Keratinocyte (primary cell): ENCODE measurements around the gene CNN2. TPM values are rescaled to one million over a fixed set of nuclear protein-coding genes. Genes with fewer than 3 reads are reported as not detected.
A peak's percentile ranks its signal among the peaks of the same experiment; 100 is the strongest.

Source experiments
- DNase-seq: peaks from one replicate; pipeline ENCODE4 v3.0.0-alpha.2; 2011; ENCODE audit warnings: low read depth, missing footprints, low spot score
- FAIRE-seq: peaks from 2 replicates; lab custom pipeline; 2011; peaks lifted over from hg19 to GRCh38; lab: Jason Lieb, UNC
- H2AFZ ChIP-seq: 2 replicates; pipeline ENCODE4 v1.6.0; 2012; ENCODE audit warnings: low read length, control low read depth, inconsistent platforms; ENCODE audit not compliant: control insufficient read depth
- H3K27ac ChIP-seq: 2 replicates; pipeline ENCODE4 v1.5.1; 2011; ENCODE audit warnings: low read length; ENCODE audit not compliant: control insufficient read depth, insufficient read depth
- H3K27me3 ChIP-seq: 3 replicates; pipeline ENCODE4 v1.6.0; 2011; ENCODE audit warnings: low read length; ENCODE audit not compliant: control insufficient read depth, insufficient read depth; ENCODE audit errors: extremely low read depth
- H3K36me3 ChIP-seq, 2 experiments: 2 replicates in 1 of 2; 3 replicates in 1 of 2; pipeline ENCODE4 v1.5.1; 2011; ENCODE audit warnings: low read length in 2 of 2, mild to moderate bottlenecking in 1 of 2; ENCODE audit not compliant: control insufficient read depth in 2 of 2, insufficient read depth in 2 of 2; ENCODE audit errors: extremely low read depth in 1 of 2
- H3K4me1 ChIP-seq: 3 replicates; pipeline ENCODE4 v1.5.1; 2011; ENCODE audit warnings: low read length; ENCODE audit not compliant: control insufficient read depth, insufficient read depth; ENCODE audit errors: extremely low read depth
- H3K4me2 ChIP-seq: 3 replicates; pipeline ENCODE4 v1.6.0; 2011; ENCODE audit warnings: low read depth, low read length; ENCODE audit not compliant: control insufficient read depth, insufficient read depth; ENCODE audit errors: extremely low read depth
- H3K4me3 ChIP-seq, 3 experiments: fragments of 200-600 bp in 1 of 3; sonication (generic) in 1 of 3; 2 replicates in 2 of 3; 3 replicates in 1 of 3; pipeline ENCODE4 v1.5.1; 2011 to 2016; ENCODE audit warnings: low read length in 3 of 3, mild to moderate bottlenecking in 3 of 3, control low read depth in 2 of 3, inconsistent platforms in 1 of 3, low read depth in 1 of 3, mixed read lengths in 1 of 3, mixed run types in 1 of 3, moderate library complexity in 1 of 3; ENCODE audit not compliant: control insufficient read depth in 2 of 3, insufficient read depth in 2 of 3; ENCODE audit errors: extremely low read depth in 1 of 3
- H3K79me2 ChIP-seq: 2 replicates; pipeline ENCODE4 v1.6.0; 2012; ENCODE audit warnings: low read length; ENCODE audit not compliant: control insufficient read depth, insufficient read depth
- H3K9ac ChIP-seq: 3 replicates; pipeline ENCODE4 v1.6.0; 2011; ENCODE audit warnings: low read length; ENCODE audit not compliant: control insufficient read depth, insufficient read depth; ENCODE audit errors: extremely low read depth
- H3K9me1 ChIP-seq: 3 replicates; pipeline ENCODE4 v1.6.0; 2011; ENCODE audit warnings: low read length; ENCODE audit not compliant: control insufficient read depth, insufficient read depth; ENCODE audit errors: extremely low read depth
- H3K9me3 ChIP-seq: 2 replicates; pipeline ENCODE4 v1.5.1; 2012; ENCODE audit warnings: low read depth, low read length; ENCODE audit not compliant: control insufficient read depth
- H4K20me1 ChIP-seq: 3 replicates; pipeline ENCODE4 v1.6.0; 2011; ENCODE audit warnings: low read length; ENCODE audit not compliant: control insufficient read depth, insufficient read depth; ENCODE audit errors: extremely low read depth
- CTCF ChIP-seq, 3 experiments: IDR thresholded peaks in 1 of 3; conservative IDR thresholded peaks in 1 of 3; optimal IDR thresholded peaks in 1 of 3; 2 replicates in 2 of 3; 3 replicates in 1 of 3; pipeline versions ENCODE3 to v1.5.1; 2011; ENCODE audit warnings: low read length in 3 of 3, mild to moderate bottlenecking in 3 of 3, moderate library complexity in 2 of 3, control low read depth in 1 of 3, inconsistent platforms in 1 of 3; ENCODE audit not compliant: insufficient read depth in 2 of 3; ENCODE audit errors: extremely low read depth in 1 of 3
- EZH2 ChIP-seq: IDR thresholded peaks from one replicate; pipeline ENCODE4 v1.6.1; 2012; ENCODE audit warnings: inconsistent platforms, mild to moderate bottlenecking, low read length, moderate library complexity
- dilution Hi-C: fragments of 300-500 bp; cut with MboI; formaldehyde crosslinking; loops from one replicate; pipeline ENCODE4 v1.7.0; 2020; ENCODE audit warnings: low sequenced_read_pairs; ENCODE audit not compliant: extremely low pct_ligation_motif_present
- polyA plus RNA-seq, 5 experiments: library from polyadenylated mRNA; depleted of rRNA in 3 of 5; stranded (reverse) in 3 of 5; stranded (forward) in 1 of 5; unstranded in 1 of 5; fragments of >200 nt; gene quantifications; 1 replicate in 1 of 5; 2 replicates in 3 of 5; 3 replicates in 1 of 5; pipeline versions ENCODE4 v1.2.1 to v1.2.3, GENCODE V29; 2011 to 2012; ENCODE audit warnings: missing spikeins in 2 of 5, low read depth in 1 of 5, low replicate concordance in 1 of 5

The CNN2 gene
- polyA plus RNA-seq, 1 donor (not counting 4 experiments of a cell fraction or from before 2014, with no cell fraction given) = 136 TPM

GRCh38 chr19:1080360-1081161 is 54.2 kb downstream of the CNN2 start:
- Histone ChIP-seq H3K79me2 (no peaks in the 10 kb centered on the region), H3K36me3 (no peaks in the 10 kb centered on the region), H3K27ac (no peak overlapping the region), H3K4me1 (peaks cover 10% of the 10 kb centered on the region), H4K20me1 (no peaks in the 10 kb centered on the region), H2AFZ (no peak overlapping the region), H3K4me2 (no peak overlapping the region), H3K9me3 (no peaks in the 10 kb centered on the region), H3K9ac (no peak overlapping the region), H3K4me3 (no peak overlapping the region), H3K9me1 (no peaks in the 10 kb centered on the region), H3K27me3 (no peaks in the 10 kb centered on the region)
- TF ChIP-seq CTCF (optimal IDR thresholded peaks at IDR 0.05 in 1 of 3, IDR thresholded peaks at IDR 0.05 in 1 of 3, conservative IDR thresholded peaks at IDR 0.05 in 1 of 3; ENCODE audit: extremely low read depth in 1 of 3, insufficient read depth in 2 of 3, low read length in 3 of 3) = no peak
- no peak for TF ChIP-seq EZH2
- dilution Hi-C loops = no loop called here
- DNase-seq = no peak
- no peak for FAIRE-seq

GRCh38 chr19:1081301-1082164 is 55.1 kb downstream of the CNN2 start:
- FAIRE-seq (no peak), DNase-seq (no peak)
- Histone ChIP-seq H3K4me2 (peak overlapping the region; percentile 69), H3K9me1 (no peaks in the 10 kb centered on the region), H3K79me2 (no peaks in the 10 kb centered on the region), H3K4me3 (no peak overlapping the region), H2AFZ (peak overlapping the region; percentile 63), H3K9ac (peak overlapping the region; percentile 50), H3K4me1 (peaks cover 7% of the 10 kb centered on the region), H4K20me1 (no peaks in the 10 kb centered on the region), H3K27ac (peak overlapping the region; percentile 4), H3K9me3 (no peaks in the 10 kb centered on the region), H3K36me3 (peaks cover 3 to 7% of the 10 kb centered on the region in 2 experiments), H3K27me3 (no peaks in the 10 kb centered on the region)
- dilution Hi-C loops = no loop called here
- no peak for TF ChIP-seq CTCF (optimal IDR thresholded peaks at IDR 0.05 in 1 of 3, IDR thresholded peaks at IDR 0.05 in 1 of 3, conservative IDR thresholded peaks at IDR 0.05 in 1 of 3; ENCODE audit: extremely low read depth in 1 of 3, insufficient read depth in 2 of 3, low read length in 3 of 3)
- TF ChIP-seq EZH2 = no peak
